B cell (primary cell): Measurements from ENCODE around the gene FAM184A. TPM values are rescaled to one million over a fixed set of nuclear protein-coding genes. Genes with fewer than 3 reads are reported as not detected.

ENCODE experiments used
- ATAC-seq: fragments of 200-7000 bp; cut with Tn5 transposase; one replicate; pipeline ENCODE4 v1.10.0; 2021; ENCODE audit warnings: low read depth, mild to moderate bottlenecking, moderate number of reproducible peaks, moderate library complexity
- CTCF ChIA-PET: fragments of 350-600 bp; sonication (Branson Sonifier 250); formaldehyde crosslinking; loops from one replicate; lab custom pipeline; 2021; ENCODE audit warnings: antibody characterized with exemption, inconsistent platforms; lab: Charles Lee
- POLR2A ChIA-PET: fragments of 350-600 bp; sonication (Branson Sonifier 250); formaldehyde crosslinking; loops from one replicate; lab custom pipeline; 2021; ENCODE audit warnings: antibody characterized with exemption; lab: Charles Lee
- DNase-seq: peaks from one replicate; pipeline ENCODE4 v3.0.0; 2013
- H2AFZ ChIP-seq: 2 replicates; pipeline ENCODE4 v1.6.1; 2012; ENCODE audit warnings: mild to moderate bottlenecking, low read depth, low read length; ENCODE audit not compliant: insufficient read depth, poor library complexity, severe bottlenecking
- H3K27ac ChIP-seq, 2 donors: 1 replicate in 1 of 2; 2 replicates in 1 of 2; pipeline ENCODE4 v1.5.1; 2012 to 2013; ENCODE audit warnings: low read length in 2 of 2, mild to moderate bottlenecking in 2 of 2, moderate library complexity in 1 of 2
- H3K27me3 ChIP-seq, 4 experiments: fragments of 200-600 bp in 1 of 4; sonication (generic) in 1 of 4; replicated peaks in 1 of 4; 1 replicate in 2 of 4; 2 replicates in 2 of 4; pipeline versions ENCODE4 v1.6.1 to v1.7.0; 2013 to 2016; ENCODE audit warnings: low read length in 3 of 4, mild to moderate bottlenecking in 2 of 4, mixed read lengths in 1 of 4, moderate library complexity in 1 of 4; ENCODE audit not compliant: insufficient read depth in 4 of 4, control insufficient read depth in 3 of 4; ENCODE audit errors: control extremely low read depth in 1 of 4
- H3K36me3 ChIP-seq, 2 experiments: replicated peaks in 1 of 2; 1 replicate in 1 of 2; 2 replicates in 1 of 2; pipeline versions ENCODE4 v1.6.1 to v1.7.1; 2013; ENCODE audit warnings: low read length in 1 of 2; ENCODE audit not compliant: insufficient read depth in 2 of 2, control insufficient read depth in 1 of 2; ENCODE audit errors: control extremely low read depth in 1 of 2, extremely low read depth in 1 of 2
- H3K4me1 ChIP-seq, 2 donors: fragments of 200-600 bp in 1 of 2; sonication (generic) in 1 of 2; 1 replicate in 1 of 2; 2 replicates in 1 of 2; pipeline versions ENCODE4 v1.5.1 to v1.6.1; 2013 to 2017; ENCODE audit warnings: low read length in 2 of 2; ENCODE audit not compliant: control insufficient read depth in 2 of 2, insufficient read depth in 2 of 2
- H3K4me2 ChIP-seq: replicated peaks from 2 replicates; pipeline ENCODE3; 2012; ENCODE audit warnings: mild to moderate bottlenecking, low read depth, low read length; ENCODE audit not compliant: poor library complexity, severe bottlenecking
- H3K4me3 ChIP-seq, 5 experiments: fragments of 200-600 bp in 1 of 5; sonication (generic) in 1 of 5; 1 replicate in 3 of 5; 2 replicates in 2 of 5; pipeline versions ENCODE4 v1.5.1 to v1.7.0; 2011 to 2016; ENCODE audit warnings: low read length in 4 of 5, mild to moderate bottlenecking in 4 of 5, low read depth in 2 of 5, control low read depth in 1 of 5, moderate library complexity in 1 of 5; ENCODE audit not compliant: insufficient read depth in 1 of 5; ENCODE audit errors: control extremely low read depth in 1 of 5, extremely low read depth in 1 of 5
- H3K79me2 ChIP-seq: fragments of 200-600 bp; sonication (generic); one replicate; pipeline ENCODE4 v1.6.0; 2016; ENCODE audit warnings: low read length; ENCODE audit not compliant: control insufficient read depth, insufficient read depth
- H3K9ac ChIP-seq: fragments of 200-600 bp; sonication (generic); 2 replicates; pipeline ENCODE4 v1.6.1; 2017; ENCODE audit warnings: mild to moderate bottlenecking, low read length, moderate library complexity
- H3K9me3 ChIP-seq, 3 donors: one replicate each; pipeline versions ENCODE4 v1.6.1 to v1.7.1; 2013; ENCODE audit warnings: low read length in 2 of 3; ENCODE audit not compliant: control insufficient read depth in 2 of 3, insufficient read depth in 1 of 3; ENCODE audit errors: control extremely low read depth in 1 of 3
- H4K20me1 ChIP-seq: 2 replicates; pipeline ENCODE4 v1.6.0; 2012; ENCODE audit warnings: mild to moderate bottlenecking, low read length; ENCODE audit not compliant: insufficient read depth, control insufficient read depth, poor library complexity, severe bottlenecking
- H3K27ac Mint-ChIP-seq: one replicate; pipeline ENCODE4 v1.8.0; 2021; ENCODE audit warnings: mixed read lengths
- H3K27me3 Mint-ChIP-seq: one replicate; pipeline ENCODE4 v1.8.0; 2021; ENCODE audit warnings: mixed read lengths
- H3K4me1 Mint-ChIP-seq: one replicate; pipeline ENCODE4 v1.8.0; 2021; ENCODE audit warnings: mixed read lengths
- H3K4me3 Mint-ChIP-seq: one replicate; pipeline ENCODE4 v1.8.0; 2021; ENCODE audit warnings: mixed read lengths
- H3K9me3 Mint-ChIP-seq: one replicate; pipeline ENCODE4 v1.8.0; 2022; ENCODE audit warnings: mixed read lengths; ENCODE audit not compliant: insufficient read depth
- EZH2 ChIP-seq: IDR thresholded peaks from 2 replicates; pipeline ENCODE4 v1.6.1; 2012; ENCODE audit warnings: borderline replicate concordance, low read depth, mild to moderate bottlenecking, moderate library complexity, low read length; ENCODE audit not compliant: insufficient read depth, poor library complexity, severe bottlenecking
- WGBS: methylation state at CpG from one replicate; pipeline ENCODE4 v1.1.5; 2013; ENCODE audit warnings: missing lambda C conversion rate; ENCODE audit not compliant: insufficient coverage; 5-methylcytosine and 5-hydroxymethylcytosine counted together
- intact Hi-C: fragments of 100-400 bp; cut with micrococcal nuclease; formaldehyde crosslinking; loops from one replicate; pipeline ENCODE4 v1.10.0; 2022
- polyA plus RNA-seq: library from polyadenylated mRNA; depleted of rRNA; stranded (reverse); fragments of >200 nt; gene quantifications from 2 replicates; pipeline ENCODE4 v1.2.3, GENCODE V29; 2012
- total RNA-seq, 2 donors: library from RNA; stranded (reverse); fragments of 120-200 nt in 1 of 2; gene quantifications; 1 replicate in 1 of 2; 2 replicates in 1 of 2; pipeline versions ENCODE4 v1.2.3 to v1.2.4, GENCODE V29; 2013 to 2022
- TF ChIP-seq, protein P1 (sequence below): fragments of 200-600 bp; IDR thresholded peaks from one replicate; pipeline ENCODE4 v1.8.0; 2022; ENCODE audit warnings: antibody characterized with exemption, mild to moderate bottlenecking

Gene FAM184A
- total and polyA plus RNA-seq, 2 donors (not counting 1 experiment from before 2014, with no cell fraction given) = 0.07 to 0.54 TPM

DNA sequence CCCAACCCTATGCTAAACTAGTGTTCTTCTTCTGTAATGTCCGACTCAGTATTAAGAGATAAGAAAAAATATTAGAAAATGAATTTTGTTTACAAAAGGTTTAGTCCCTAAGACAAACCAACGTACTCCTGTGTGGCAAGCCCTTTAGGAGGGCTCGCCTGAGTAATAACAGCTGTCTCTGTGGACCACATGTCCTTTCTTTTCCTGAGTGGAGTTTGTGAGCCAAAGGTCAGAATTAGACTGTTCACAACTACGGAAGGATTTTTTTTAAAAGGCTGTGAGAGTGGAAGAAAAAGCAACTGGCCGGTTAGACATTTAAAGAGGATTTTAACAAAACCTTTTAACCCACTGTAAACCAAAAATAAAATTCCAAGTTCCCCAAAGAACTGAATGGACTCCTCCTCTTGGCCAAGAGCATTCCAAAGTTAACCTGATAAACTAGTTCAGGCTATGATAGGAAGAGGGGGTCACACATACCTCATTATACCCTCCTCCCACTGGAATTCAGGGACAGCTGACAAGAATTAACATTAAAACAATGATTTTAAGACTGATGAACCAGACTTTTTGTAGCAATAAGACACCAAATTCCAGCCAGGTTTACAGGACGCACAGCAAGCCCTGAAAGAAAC is 43.5 kb downstream of the FAM184A start:
- no peaks in the 10 kb centered on the region for H3K9me3 Mint-ChIP-seq
- Histone ChIP-seq H3K27me3 (no peaks in the 10 kb centered on the region), H3K4me3 (no peak overlapping the region), H3K36me3 (no peaks in the 10 kb centered on the region), H3K9ac (no peak overlapping the region), H3K27ac (no peak overlapping the region), H3K4me1 (no peaks in the 10 kb centered on the region), H4K20me1 (no peaks in the 10 kb centered on the region), H3K4me2 (no peak overlapping the region), H2AFZ (no peak overlapping the region), H3K9me3 (no peaks in the 10 kb centered on the region), H3K79me2 (no peaks in the 10 kb centered on the region)
- ChIA-PET POLR2A (no interaction called here), CTCF (no interaction called here)
- H3K4me1 Mint-ChIP-seq = no peaks in the 10 kb centered on the region
- intact Hi-C loops = no loop called here
- DNase-seq (no peak), ATAC-seq (no peak)
- no peaks in the 10 kb centered on the region for H3K27me3 Mint-ChIP-seq
- 91% methylated on average over 2 of the region's 6 CpGs for whole genome bisulfite sequencing
- no peak overlapping the region for H3K4me3 Mint-ChIP-seq
- H3K27ac Mint-ChIP-seq = no peak overlapping the region
- TF ChIP-seq EZH2 = no peak
- TF ChIP-seq, protein P1, sequence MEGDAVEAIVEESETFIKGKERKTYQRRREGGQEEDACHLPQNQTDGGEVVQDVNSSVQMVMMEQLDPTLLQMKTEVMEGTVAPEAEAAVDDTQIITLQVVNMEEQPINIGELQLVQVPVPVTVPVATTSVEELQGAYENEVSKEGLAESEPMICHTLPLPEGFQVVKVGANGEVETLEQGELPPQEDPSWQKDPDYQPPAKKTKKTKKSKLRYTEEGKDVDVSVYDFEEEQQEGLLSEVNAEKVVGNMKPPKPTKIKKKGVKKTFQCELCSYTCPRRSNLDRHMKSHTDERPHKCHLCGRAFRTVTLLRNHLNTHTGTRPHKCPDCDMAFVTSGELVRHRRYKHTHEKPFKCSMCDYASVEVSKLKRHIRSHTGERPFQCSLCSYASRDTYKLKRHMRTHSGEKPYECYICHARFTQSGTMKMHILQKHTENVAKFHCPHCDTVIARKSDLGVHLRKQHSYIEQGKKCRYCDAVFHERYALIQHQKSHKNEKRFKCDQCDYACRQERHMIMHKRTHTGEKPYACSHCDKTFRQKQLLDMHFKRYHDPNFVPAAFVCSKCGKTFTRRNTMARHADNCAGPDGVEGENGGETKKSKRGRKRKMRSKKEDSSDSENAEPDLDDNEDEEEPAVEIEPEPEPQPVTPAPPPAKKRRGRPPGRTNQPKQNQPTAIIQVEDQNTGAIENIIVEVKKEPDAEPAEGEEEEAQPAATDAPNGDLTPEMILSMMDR = no peak

GRCh38 chr6:119032428-119032827 is 46.0 kb downstream of the FAM184A start:
- Histone ChIP-seq H3K79me2 (no peaks in the 10 kb centered on the region), H3K4me2 (no peak overlapping the region), H3K4me3 (no peak overlapping the region), H2AFZ (no peak overlapping the region), H3K9me3 (no peaks in the 10 kb centered on the region), H3K27me3 (no peaks in the 10 kb centered on the region), H4K20me1 (no peaks in the 10 kb centered on the region), H3K9ac (no peak overlapping the region), H3K27ac (no peak overlapping the region), H3K4me1 (no peaks in the 10 kb centered on the region), H3K36me3 (no peaks in the 10 kb centered on the region)
- ATAC-seq (no peak), DNase-seq (no peak)
- no peaks in the 10 kb centered on the region for H3K27me3 Mint-ChIP-seq
- POLR2A ChIA-PET = no interaction called here
- H3K4me1 Mint-ChIP-seq = no peaks in the 10 kb centered on the region
- intact Hi-C loops = no loop called here
- H3K4me3 Mint-ChIP-seq = no peak overlapping the region
- CTCF ChIA-PET = interaction anchor here (0.7 kb wide), 1 partner anchor 69 kb away, joined by 3 read pairs; no protein-coding TSS in a partner anchor
- H3K27ac Mint-ChIP-seq = no peak overlapping the region
- TF ChIP-seq, protein P1 = no peak
- TF ChIP-seq EZH2 = no peak
- no CpG with 5 or more reads among the region's 1 CpG for WGBS
- H3K9me3 Mint-ChIP-seq = no peaks in the 10 kb centered on the region
